DOHH2 (cell line): Measurements from ENCODE around the gene CEP85.

Experiments used
- H3F3A ChIP-seq: fragments of 200-600 bp; sonication (generic), shearing (Covaris generic); 2 replicates; pipeline ENCODE4 v1.6.0; 2016; ENCODE audit warnings: antibody characterized with exemption, mild to moderate bottlenecking; ENCODE audit not compliant: control insufficient read depth, insufficient read depth
- H3K27ac ChIP-seq: fragments of 200-600 bp; sonication (generic); 2 replicates; pipeline ENCODE4 v1.5.1; 2014; ENCODE audit warnings: low read depth, mild to moderate bottlenecking, low read length, moderate library complexity
- H3K27me3 ChIP-seq: fragments of 200-600 bp; sonication (generic); 2 replicates; pipeline ENCODE4 v1.6.1; 2014; ENCODE audit warnings: mild to moderate bottlenecking, low read length, mixed read lengths; ENCODE audit not compliant: control insufficient read depth
- H3K36me3 ChIP-seq: fragments of 200-600 bp; sonication (generic); 2 replicates; pipeline ENCODE4 v1.6.1; 2014; ENCODE audit warnings: mild to moderate bottlenecking, low read length, moderate library complexity, mixed read lengths; ENCODE audit not compliant: control insufficient read depth
- H3K4me1 ChIP-seq: fragments of 200-600 bp; sonication (generic); 2 replicates; pipeline ENCODE4 v1.6.1; 2014; ENCODE audit warnings: mild to moderate bottlenecking, low read length, mixed read lengths; ENCODE audit not compliant: control insufficient read depth
- H3K4me2 ChIP-seq: fragments of 200-600 bp; sonication (generic); 2 replicates; pipeline ENCODE4 v1.6.0; 2014; ENCODE audit warnings: mild to moderate bottlenecking, low read length, moderate library complexity
- H3K4me3 ChIP-seq: fragments of 200-600 bp; sonication (generic); 2 replicates; pipeline ENCODE4 v1.5.1; 2014; ENCODE audit warnings: mild to moderate bottlenecking, low read length, mixed read lengths
- H3K79me2 ChIP-seq: fragments of 200-600 bp; sonication (generic); 2 replicates; pipeline ENCODE4 v1.6.1; 2014; ENCODE audit warnings: mild to moderate bottlenecking, low read length, mixed read lengths; ENCODE audit not compliant: control insufficient read depth
- H3K9me2 ChIP-seq: fragments of 200-600 bp; sonication (generic); replicated peaks from 2 replicates; pipeline ENCODE4 v1.6.1; 2014; ENCODE audit warnings: mild to moderate bottlenecking, low read length, mixed read lengths; ENCODE audit not compliant: control insufficient read depth
- H3K9me3 ChIP-seq: fragments of 200-600 bp; sonication (generic); 2 replicates; pipeline ENCODE4 v1.6.1; 2014; ENCODE audit warnings: antibody characterized with exemption, low read length, mixed read lengths; ENCODE audit not compliant: control insufficient read depth, insufficient read depth
- H4K20me1 ChIP-seq: fragments of 200-600 bp; sonication (generic); 2 replicates; pipeline ENCODE4 v1.6.0; 2014; ENCODE audit warnings: low read depth, mild to moderate bottlenecking, antibody characterized with exemption, low read length, moderate library complexity; ENCODE audit not compliant: control insufficient read depth, insufficient read depth
- CTCF ChIP-seq: fragments of 200-600 bp; sonication (generic); IDR thresholded peaks from one replicate; pipeline ENCODE4 v1.5.1; 2014; ENCODE audit warnings: antibody characterized with exemption, mild to moderate bottlenecking, low read depth, low read length; ENCODE audit not compliant: poor library complexity, severe bottlenecking
- EZH2phosphoT487 ChIP-seq: fragments of 200-600 bp; sonication (generic); IDR thresholded peaks from 2 replicates; pipeline ENCODE4 v1.6.1; 2017; ENCODE audit warnings: borderline replicate concordance, mild to moderate bottlenecking, antibody characterized with exemption, low read length, moderate library complexity, mixed read lengths

Gene CEP85

GRCh38 chr1:26283871-26284596, 50.0 kb downstream of the CEP85 start:
- H3K79me2 ChIP-seq = peaks cover 8% of the 10 kb centered on the region; the same call in 1 of the 2 replicates
- H3K4me3 ChIP-seq = no peak overlapping the region
- no peaks in the 10 kb centered on the region for H3K9me3 ChIP-seq
- no peaks in the 10 kb centered on the region for H3K9me2 ChIP-seq
- H3K36me3 ChIP-seq = peaks cover 22% of the 10 kb centered on the region
- no peaks in the 10 kb centered on the region for H4K20me1 ChIP-seq
- no peak overlapping the region for H3K27ac ChIP-seq
- peaks cover 58% of the 10 kb centered on the region for H3K4me1 ChIP-seq
- H3K4me2 ChIP-seq = no peak overlapping the region
- no peak for TF ChIP-seq CTCF
- no peak for TF ChIP-seq EZH2phosphoT487
- H3F3A ChIP-seq = peaks cover 29% of the 10 kb centered on the region
- no peaks in the 10 kb centered on the region for H3K27me3 ChIP-seq

- H3K4me2 ChIP-seq = peak overlapping the region; percentile 7; the same call in 1 of the 2 replicates
- no peak overlapping the region for H3K27ac ChIP-seq
- H3K9me2 ChIP-seq = no peaks in the 10 kb centered on the region
- no peak overlapping the region for H3K4me3 ChIP-seq
- H3K9me3 ChIP-seq = no peaks in the 10 kb centered on the region
- peaks cover 18% of the 10 kb centered on the region for H3K36me3 ChIP-seq
- H3K27me3 ChIP-seq = no peaks in the 10 kb centered on the region
- peaks cover 4% of the 10 kb centered on the region; the same call in 1 of the 2 replicates for H3K79me2 ChIP-seq
- peak; percentile 92 for TF ChIP-seq CTCF
- TF ChIP-seq EZH2phosphoT487 = no peak
- H4K20me1 ChIP-seq = no peaks in the 10 kb centered on the region
- peaks cover 33% of the 10 kb centered on the region for H3F3A ChIP-seq
- peaks cover 59% of the 10 kb centered on the region for H3K4me1 ChIP-seq
Observed at GRCh38 chr1:26284597-26285347, 50.8 kb downstream of the CEP85 start.

GRCh38 chr1:26285366-26286063, 51.5 kb downstream of the CEP85 start:
- peak overlapping the region; percentile 98; the same call in 1 of the 2 replicates for H3K27ac ChIP-seq
- peaks cover 39% of the 10 kb centered on the region for H3F3A ChIP-seq
- TF ChIP-seq CTCF (peak; percentile 73), EZH2phosphoT487 (no peak)
- no peaks in the 10 kb centered on the region for H3K9me2 ChIP-seq
- peaks cover 2% of the 10 kb centered on the region; the same call in 1 of the 2 replicates for H3K79me2 ChIP-seq
- H3K9me3 ChIP-seq = no peaks in the 10 kb centered on the region
- H3K27me3 ChIP-seq = no peaks in the 10 kb centered on the region
- H3K4me1 ChIP-seq = peaks cover 61% of the 10 kb centered on the region
- no peak overlapping the region for H3K4me3 ChIP-seq
- peak overlapping the region; percentile 7; the same call in 1 of the 2 replicates for H3K4me2 ChIP-seq
- peaks cover 18% of the 10 kb centered on the region for H3K36me3 ChIP-seq
- no peaks in the 10 kb centered on the region for H4K20me1 ChIP-seq
